ENCODE data around the gene ABCC3.

Gene ABCC3

GRCh38 chr17:50689956-50690886 lies 55.5 kb downstream of the ABCC3 start:
- no peak for TF ChIP-seq CTCF (conservative IDR thresholded peaks at IDR 0.05; ENCODE audit: low read depth, low read length)
- H3K4me3 ChIP-seq (ENCODE audit: low read depth, low read length): no peak overlapping the region
- DNase-seq (ENCODE audit: low read depth): no peak

GRCh38 chr17:50690887-50691549 lies 56.3 kb downstream of the ABCC3 start:
- no peak overlapping the region for H3K4me3 ChIP-seq (ENCODE audit: low read depth, low read length)
- DNase-seq (ENCODE audit: low read depth): no peak
- no peak for TF ChIP-seq CTCF (conservative IDR thresholded peaks at IDR 0.05; ENCODE audit: low read depth, low read length)

GRCh38 chr17:50691550-50692447 lies 57.1 kb downstream of the ABCC3 start:
- H3K4me3 ChIP-seq (ENCODE audit: low read depth, low read length): no peak overlapping the region
- no peak for DNase-seq (ENCODE audit: low read depth)
- TF ChIP-seq CTCF (conservative IDR thresholded peaks at IDR 0.05; ENCODE audit: low read depth, low read length): no peak

- no peak for TF ChIP-seq CTCF (conservative IDR thresholded peaks at IDR 0.05; ENCODE audit: low read depth, low read length)
- no peak overlapping the region for H3K4me3 ChIP-seq (ENCODE audit: low read depth, low read length)
- no peak for DNase-seq (ENCODE audit: low read depth)
Measured at GRCh38 chr17:50692448-50693035, 57.9 kb downstream of the ABCC3 start.

GRCh38 chr17:50693036-50693682 lies 58.5 kb downstream of the ABCC3 start:
- no peak for TF ChIP-seq CTCF (conservative IDR thresholded peaks at IDR 0.05; ENCODE audit: low read depth, low read length)
- peak; percentile 43 for DNase-seq (ENCODE audit: low read depth)
- no peak overlapping the region for H3K4me3 ChIP-seq (ENCODE audit: low read depth, low read length)

GRCh38 chr17:50696365-50696879 lies 61.7 kb downstream of the ABCC3 start:
- DNase-seq (ENCODE audit: low read depth): no peak
- no peak for TF ChIP-seq CTCF (conservative IDR thresholded peaks at IDR 0.05; ENCODE audit: low read depth, low read length)
- no peak overlapping the region for H3K4me3 ChIP-seq (ENCODE audit: low read depth, low read length)

Data from choroid plexus epithelial cell (primary cell).